ENCODE measurements around the gene HMCN1. TPM values are rescaled to one million over a fixed set of nuclear protein-coding genes. Genes with fewer than 3 reads are reported as not detected.
"Not testable (repeated sequence)": the region's sequence is repeated elsewhere in the genome, so short reads cannot be mapped to it uniquely, and the experiment has no call there.

HMCN1 gene
- total RNA-seq, 2 donors from 2014 or later: 6.5 to 7.4 TPM

DNA sequence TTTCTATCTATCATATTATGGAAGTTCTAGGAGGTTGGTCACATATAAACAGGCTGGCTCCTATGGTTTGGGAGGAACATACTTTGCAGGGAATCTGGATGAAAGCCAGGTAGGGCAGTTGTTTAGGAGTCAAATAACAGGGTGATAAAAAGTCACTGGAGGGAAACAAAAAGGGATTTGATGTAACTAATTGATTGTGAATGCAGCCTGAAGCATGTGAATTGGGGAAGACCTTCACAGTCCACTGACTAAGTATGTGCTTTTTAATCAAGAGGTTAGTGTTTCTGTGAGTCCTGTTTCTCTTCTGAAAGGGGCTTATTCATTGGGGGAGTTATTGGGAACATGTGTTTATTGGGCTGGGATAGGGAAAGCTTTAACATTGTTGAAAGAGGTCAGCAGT is 41.3 kb downstream of the HMCN1 start:
- H3K36me3 ChIP-seq (ENCODE audit: control insufficient read depth, insufficient read depth, low read length): no peaks in the 10 kb centered on the region
- no peaks in the 10 kb centered on the region for H3K27me3 Mint-ChIP-seq (ENCODE audit: insufficient read depth)
- no peak overlapping the region for H3K4me3 ChIP-seq (ENCODE audit: low read length)
- H3K9me3 ChIP-seq (ENCODE audit: control insufficient read depth, low read length): no peaks in the 10 kb centered on the region
- TF ChIP-seq, protein P1, sequence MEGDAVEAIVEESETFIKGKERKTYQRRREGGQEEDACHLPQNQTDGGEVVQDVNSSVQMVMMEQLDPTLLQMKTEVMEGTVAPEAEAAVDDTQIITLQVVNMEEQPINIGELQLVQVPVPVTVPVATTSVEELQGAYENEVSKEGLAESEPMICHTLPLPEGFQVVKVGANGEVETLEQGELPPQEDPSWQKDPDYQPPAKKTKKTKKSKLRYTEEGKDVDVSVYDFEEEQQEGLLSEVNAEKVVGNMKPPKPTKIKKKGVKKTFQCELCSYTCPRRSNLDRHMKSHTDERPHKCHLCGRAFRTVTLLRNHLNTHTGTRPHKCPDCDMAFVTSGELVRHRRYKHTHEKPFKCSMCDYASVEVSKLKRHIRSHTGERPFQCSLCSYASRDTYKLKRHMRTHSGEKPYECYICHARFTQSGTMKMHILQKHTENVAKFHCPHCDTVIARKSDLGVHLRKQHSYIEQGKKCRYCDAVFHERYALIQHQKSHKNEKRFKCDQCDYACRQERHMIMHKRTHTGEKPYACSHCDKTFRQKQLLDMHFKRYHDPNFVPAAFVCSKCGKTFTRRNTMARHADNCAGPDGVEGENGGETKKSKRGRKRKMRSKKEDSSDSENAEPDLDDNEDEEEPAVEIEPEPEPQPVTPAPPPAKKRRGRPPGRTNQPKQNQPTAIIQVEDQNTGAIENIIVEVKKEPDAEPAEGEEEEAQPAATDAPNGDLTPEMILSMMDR (conservative IDR thresholded peaks at IDR 0.05): no peak
- no peaks in the 10 kb centered on the region for H3K27me3 ChIP-seq (ENCODE audit: control insufficient read depth, insufficient read depth, low read length, poor library complexity, severe bottlenecking)
- H3K36me3 Mint-ChIP-seq (ENCODE audit: low read depth): no peaks in the 10 kb centered on the region
- no peak for DNase-seq
- no peak overlapping the region for H3K4me3 Mint-ChIP-seq
- peaks cover 15% of the 10 kb centered on the region for H3K4me1 Mint-ChIP-seq
- H3K27ac Mint-ChIP-seq: no peak overlapping the region
- no peak overlapping the region for H3K27ac ChIP-seq (ENCODE audit: low read depth, low read length)
- no peaks in the 10 kb centered on the region for H3K4me1 ChIP-seq (ENCODE audit: control insufficient read depth, insufficient read depth, low read length)
- no peak overlapping the region for H3K9ac ChIP-seq (ENCODE audit: extremely low read depth, low read length, poor library complexity, severe bottlenecking)
- peaks cover 3% of the 10 kb centered on the region for H3K9me3 Mint-ChIP-seq

DNA sequence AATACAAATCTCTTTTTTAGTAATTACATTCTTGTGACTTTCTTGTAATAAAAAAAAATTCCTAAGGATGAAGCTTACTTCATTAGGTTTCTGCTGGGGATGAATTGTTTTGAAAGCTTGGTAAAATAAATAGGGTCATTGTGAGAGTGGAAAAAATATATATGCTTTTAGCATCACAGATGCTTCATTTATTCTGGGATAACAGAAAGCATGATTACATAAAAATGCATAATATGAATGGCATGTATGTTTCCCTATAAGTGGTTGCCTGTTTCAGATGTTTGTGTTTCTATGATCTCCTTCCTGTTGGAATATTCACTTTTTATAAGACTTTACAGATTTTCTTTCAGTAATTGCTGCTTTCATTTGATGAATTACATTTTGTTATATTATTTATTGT is 42.3 kb downstream of the HMCN1 start:
- TF ChIP-seq, protein P1 (conservative IDR thresholded peaks at IDR 0.05): no peak
- Mint-ChIP-seq H3K36me3 (ENCODE audit: low read depth) (no peaks in the 10 kb centered on the region), H3K4me3 (no peak overlapping the region), H3K27ac (no peak overlapping the region), H3K9me3 (peaks cover 3% of the 10 kb centered on the region), H3K4me1 (peaks cover 8% of the 10 kb centered on the region), H3K27me3 (ENCODE audit: insufficient read depth) (no peaks in the 10 kb centered on the region)
- no peaks in the 10 kb centered on the region for H3K9me3 ChIP-seq (ENCODE audit: control insufficient read depth, low read length)
- no peaks in the 10 kb centered on the region for H3K27me3 ChIP-seq (ENCODE audit: control insufficient read depth, insufficient read depth, low read length, poor library complexity, severe bottlenecking)
- H3K4me1 ChIP-seq (ENCODE audit: control insufficient read depth, insufficient read depth, low read length): no peaks in the 10 kb centered on the region
- no peak overlapping the region for H3K4me3 ChIP-seq (ENCODE audit: low read length)
- no peak overlapping the region for H3K9ac ChIP-seq (ENCODE audit: extremely low read depth, low read length, poor library complexity, severe bottlenecking)
- DNase-seq: no peak
- no peaks in the 10 kb centered on the region for H3K36me3 ChIP-seq (ENCODE audit: control insufficient read depth, insufficient read depth, low read length)
- no peak overlapping the region for H3K27ac ChIP-seq (ENCODE audit: low read depth, low read length)

DNA sequence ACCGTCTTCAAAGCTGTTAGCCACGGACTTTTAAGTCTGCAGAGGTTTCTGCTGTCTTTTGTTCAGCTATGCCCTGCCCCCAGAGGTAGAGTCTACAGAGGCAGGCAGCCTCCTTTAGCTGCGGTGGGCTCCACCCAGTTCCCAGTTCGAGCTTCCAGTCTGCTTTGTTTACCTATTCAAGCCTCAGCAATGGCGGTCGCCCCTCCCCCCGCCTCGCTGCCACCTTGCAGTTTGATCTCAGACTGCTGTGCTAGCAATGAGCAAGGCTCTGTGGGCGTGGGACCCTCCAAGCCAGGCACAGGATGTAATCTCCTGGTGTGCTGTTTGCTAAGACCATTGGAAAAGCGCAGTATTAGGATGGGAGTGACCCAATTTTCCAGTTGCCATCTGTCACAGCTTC is 49.7 kb downstream of the HMCN1 start:
- H3K4me3 ChIP-seq (ENCODE audit: low read length); H3K27ac ChIP-seq (ENCODE audit: low read depth, low read length); H3K27ac Mint-ChIP-seq; H3K9ac ChIP-seq (ENCODE audit: extremely low read depth, low read length, poor library complexity, severe bottlenecking); H3K4me3 Mint-ChIP-seq; H3K36me3 ChIP-seq (ENCODE audit: control insufficient read depth, insufficient read depth, low read length); H3K4me1 Mint-ChIP-seq; DNase-seq; H3K27me3 Mint-ChIP-seq (ENCODE audit: insufficient read depth); H3K36me3 Mint-ChIP-seq (ENCODE audit: low read depth); H3K9me3 ChIP-seq (ENCODE audit: control insufficient read depth, low read length); H3K4me1 ChIP-seq (ENCODE audit: control insufficient read depth, insufficient read depth, low read length): not testable (repeated sequence)
- 90 to 95% methylated on average over 9 to 10 of the region's 10 CpGs for WGBS, 2 experiments (ENCODE audit: insufficient coverage in 1 of 2, insufficient read length in 1 of 2)
- H3K27me3 ChIP-seq (ENCODE audit: control insufficient read depth, insufficient read depth, low read length, poor library complexity, severe bottlenecking): peaks cover 10% of the 10 kb centered on the region
- peaks cover 25% of the 10 kb centered on the region for H3K9me3 Mint-ChIP-seq

DNA sequence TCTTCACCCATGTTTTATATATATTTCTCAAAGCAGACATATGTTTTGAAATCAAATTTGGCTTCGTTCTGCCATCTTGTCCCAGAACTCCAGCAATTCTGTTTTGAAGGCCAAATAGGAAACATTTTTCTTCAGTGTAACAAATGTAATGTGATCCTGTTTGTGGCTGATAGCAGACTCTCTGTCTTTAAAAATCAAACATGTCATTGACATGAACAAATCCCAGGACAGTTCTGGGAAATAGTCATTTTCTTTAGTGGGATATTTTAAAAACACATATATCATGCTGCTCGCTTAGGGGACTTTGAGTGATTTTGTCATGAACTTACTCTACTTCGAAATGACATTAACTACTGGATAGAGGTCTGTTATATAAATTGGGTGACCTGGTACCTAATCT is 51.4 kb downstream of the HMCN1 start:
- Mint-ChIP-seq H3K27me3 (ENCODE audit: insufficient read depth) (peaks cover 2% of the 10 kb centered on the region), H3K27ac (no peak overlapping the region), H3K36me3 (ENCODE audit: low read depth) (no peaks in the 10 kb centered on the region), H3K9me3 (peaks cover 22% of the 10 kb centered on the region), H3K4me3 (no peak overlapping the region), H3K4me1 (peaks cover 17% of the 10 kb centered on the region)
- TF ChIP-seq, protein P1 (conservative IDR thresholded peaks at IDR 0.05): no peak
- peaks cover 6% of the 10 kb centered on the region for H3K4me1 ChIP-seq (ENCODE audit: control insufficient read depth, insufficient read depth, low read length)
- H3K4me3 ChIP-seq (ENCODE audit: low read length): no peak overlapping the region
- H3K9ac ChIP-seq (ENCODE audit: extremely low read depth, low read length, poor library complexity, severe bottlenecking): no peak overlapping the region
- DNase-seq: no peak
- H3K9me3 ChIP-seq (ENCODE audit: control insufficient read depth, low read length): no peaks in the 10 kb centered on the region
- 80 to 96% methylated on average over 1 to 3 of the region's 3 CpGs for WGBS, 2 experiments (ENCODE audit: insufficient coverage in 1 of 2, insufficient read length in 1 of 2)
- no peak overlapping the region for H3K27ac ChIP-seq (ENCODE audit: low read depth, low read length)
- H3K36me3 ChIP-seq (ENCODE audit: control insufficient read depth, insufficient read depth, low read length): no peaks in the 10 kb centered on the region
- peaks cover 13% of the 10 kb centered on the region for H3K27me3 ChIP-seq (ENCODE audit: control insufficient read depth, insufficient read depth, low read length, poor library complexity, severe bottlenecking)

Data from endodermal cell (in vitro differentiated cells).